Measurements from ENCODE around the gene IQCK. TPM values are rescaled to one million over a fixed set of nuclear protein-coding genes. Genes with fewer than 3 reads are reported as not detected.

IQCK gene
- polyA plus RNA-seq, 3 donors: 0.52 to 1.2 (median 0.58) TPM

DNA sequence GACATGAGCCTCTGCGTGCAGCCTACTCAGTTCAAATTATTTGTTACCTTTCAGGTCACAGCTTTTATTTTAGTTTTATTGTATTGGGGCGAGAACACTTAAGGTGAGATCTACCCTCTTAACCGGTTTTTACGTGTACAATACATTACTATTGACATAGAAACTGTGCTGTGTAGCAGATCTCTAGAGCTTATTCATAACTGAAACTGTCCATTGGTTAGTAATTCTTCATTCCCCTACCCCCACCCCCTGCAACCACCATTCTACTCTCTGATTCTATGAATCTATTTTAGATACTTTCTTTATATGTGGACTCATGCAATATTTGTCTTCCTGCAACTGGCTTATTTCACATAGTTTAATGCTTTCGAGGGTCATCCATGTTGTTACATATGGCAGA, 43.6 kb upstream of the IQCK start:
- no peak overlapping the region for H3K27ac ChIP-seq (ENCODE audit: low read depth in 1 of 2, low read length in 2 of 2)
- H3K27ac Mint-ChIP-seq: no peak overlapping the region
- WGBS (ENCODE audit: insufficient coverage): no CpG with 5 or more reads among the region's 5 CpGs

DNA sequence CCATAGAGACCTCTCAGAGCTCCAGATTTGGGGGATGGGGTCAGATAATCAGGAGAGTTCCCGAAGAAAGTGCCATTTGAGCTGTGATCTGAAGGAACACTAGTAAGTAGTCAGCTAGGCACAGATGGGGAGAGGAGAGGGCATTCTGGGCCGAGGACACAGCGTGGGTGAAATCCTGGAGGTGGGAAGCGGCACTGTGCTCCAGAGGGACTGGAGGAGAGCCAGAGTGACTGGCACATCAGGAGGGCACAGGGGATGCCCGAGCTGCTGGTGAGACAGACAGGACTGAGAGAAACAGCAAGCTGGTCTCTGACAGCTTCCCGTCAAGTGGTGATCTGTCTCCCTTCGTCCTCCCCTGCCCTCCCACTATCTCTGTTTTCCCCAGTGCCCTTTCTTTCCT, 40.7 kb upstream of the IQCK start:
- Mint-ChIP-seq H3K9me3 (no peaks in the 10 kb centered on the region), H3K27me3 (ENCODE audit: low read depth in 3 of 3) (peaks cover 0 to 2% (median 2%) of the 10 kb centered on the region in 3 donors), H3K4me1 (no peaks in the 10 kb centered on the region), H3K4me3 (no peak overlapping the region), H3K36me3 (peaks cover 48 to 62% of the 10 kb centered on the region in 2 donors), H3K27ac (peak overlapping the region in 2 of 7 donors; percentile 15 to 60)
- TF ChIP-seq, protein P1, sequence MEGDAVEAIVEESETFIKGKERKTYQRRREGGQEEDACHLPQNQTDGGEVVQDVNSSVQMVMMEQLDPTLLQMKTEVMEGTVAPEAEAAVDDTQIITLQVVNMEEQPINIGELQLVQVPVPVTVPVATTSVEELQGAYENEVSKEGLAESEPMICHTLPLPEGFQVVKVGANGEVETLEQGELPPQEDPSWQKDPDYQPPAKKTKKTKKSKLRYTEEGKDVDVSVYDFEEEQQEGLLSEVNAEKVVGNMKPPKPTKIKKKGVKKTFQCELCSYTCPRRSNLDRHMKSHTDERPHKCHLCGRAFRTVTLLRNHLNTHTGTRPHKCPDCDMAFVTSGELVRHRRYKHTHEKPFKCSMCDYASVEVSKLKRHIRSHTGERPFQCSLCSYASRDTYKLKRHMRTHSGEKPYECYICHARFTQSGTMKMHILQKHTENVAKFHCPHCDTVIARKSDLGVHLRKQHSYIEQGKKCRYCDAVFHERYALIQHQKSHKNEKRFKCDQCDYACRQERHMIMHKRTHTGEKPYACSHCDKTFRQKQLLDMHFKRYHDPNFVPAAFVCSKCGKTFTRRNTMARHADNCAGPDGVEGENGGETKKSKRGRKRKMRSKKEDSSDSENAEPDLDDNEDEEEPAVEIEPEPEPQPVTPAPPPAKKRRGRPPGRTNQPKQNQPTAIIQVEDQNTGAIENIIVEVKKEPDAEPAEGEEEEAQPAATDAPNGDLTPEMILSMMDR (IDR thresholded peaks at IDR 0.05): no peak
- DNase-seq: no peak
- Histone ChIP-seq H2AFZ (ENCODE audit: insufficient read depth, low read depth, low read length, poor library complexity, severe bottlenecking) (no peak overlapping the region), H3K4me3 (replicated peaks in 1 of 3; ENCODE audit: low read depth in 2 of 3, low read length in 3 of 3) (no peak overlapping the region), H3K4me1 (ENCODE audit: control insufficient read depth in 1 of 2, insufficient read depth in 2 of 2, low read length in 2 of 2) (no peaks in the 10 kb centered on the region), H3K9ac (ENCODE audit: insufficient read depth, low read length, poor library complexity, severe bottlenecking) (no peak overlapping the region), H3K27me3 (ENCODE audit: control insufficient read depth in 2 of 2, insufficient read depth in 2 of 2, low read length in 2 of 2) (no peaks in the 10 kb centered on the region), H3K36me3 (replicated peaks in 1 of 2; ENCODE audit: control insufficient read depth in 1 of 2, insufficient read depth in 2 of 2, low read length in 2 of 2) (peaks cover 38 to 82% of the 10 kb centered on the region in 2 donors), H3K9me3 (replicated peaks in 1 of 2; ENCODE audit: control insufficient read depth in 1 of 2, insufficient read depth in 1 of 2, low read length in 2 of 2) (no peaks in the 10 kb centered on the region), H4K20me1 (ENCODE audit: insufficient read depth, low read length) (no peaks in the 10 kb centered on the region), H3K4me2 (replicated peaks; ENCODE audit: extremely low read depth, low read length, poor library complexity, severe bottlenecking) (no peak overlapping the region), H3K79me2 (ENCODE audit: insufficient read depth, low read length) (no peaks in the 10 kb centered on the region), H3K27ac (ENCODE audit: low read depth in 1 of 2, low read length in 2 of 2) (no peak overlapping the region)
- intact Hi-C loops (cut with micrococcal nuclease): no loop called here
- WGBS (ENCODE audit: insufficient coverage): 82% methylated on average over 7 of the region's 7 CpGs

More for the DNA sequence above, 43.6 kb upstream of the IQCK start:
- no peak overlapping the region for H2AFZ ChIP-seq (ENCODE audit: insufficient read depth, low read depth, low read length, poor library complexity, severe bottlenecking)
- TF ChIP-seq, protein P1 (IDR thresholded peaks at IDR 0.05): no peak
- Mint-ChIP-seq H3K36me3 (peaks cover 46 to 66% of the 10 kb centered on the region in 2 donors), H3K27me3 (ENCODE audit: low read depth in 3 of 3) (peaks cover 0 to 2% (median 0%) of the 10 kb centered on the region in 3 donors), H3K4me3 (no peak overlapping the region), H3K4me1 (no peaks in the 10 kb centered on the region), H3K9me3 (no peaks in the 10 kb centered on the region)
- no peaks in the 10 kb centered on the region for H3K4me1 ChIP-seq (ENCODE audit: control insufficient read depth in 1 of 2, insufficient read depth in 2 of 2, low read length in 2 of 2)
- no peaks in the 10 kb centered on the region for H3K9me3 ChIP-seq (replicated peaks in 1 of 2; ENCODE audit: control insufficient read depth in 1 of 2, insufficient read depth in 1 of 2, low read length in 2 of 2)
- H3K27me3 ChIP-seq (ENCODE audit: control insufficient read depth in 2 of 2, insufficient read depth in 2 of 2, low read length in 2 of 2): no peaks in the 10 kb centered on the region
- H3K4me2 ChIP-seq (replicated peaks; ENCODE audit: extremely low read depth, low read length, poor library complexity, severe bottlenecking): no peak overlapping the region
- peaks cover 44 to 81% of the 10 kb centered on the region in 2 donors for H3K36me3 ChIP-seq (replicated peaks in 1 of 2; ENCODE audit: control insufficient read depth in 1 of 2, insufficient read depth in 2 of 2, low read length in 2 of 2)
- DNase-seq: no peak
- H4K20me1 ChIP-seq (ENCODE audit: insufficient read depth, low read length): no peaks in the 10 kb centered on the region
- H3K9ac ChIP-seq (ENCODE audit: insufficient read depth, low read length, poor library complexity, severe bottlenecking): no peak overlapping the region
- no peak overlapping the region for H3K4me3 ChIP-seq (replicated peaks in 1 of 3; ENCODE audit: low read depth in 2 of 3, low read length in 3 of 3)
- intact Hi-C loops (cut with micrococcal nuclease): no loop called here
- H3K79me2 ChIP-seq (ENCODE audit: insufficient read depth, low read length): no peaks in the 10 kb centered on the region
